NCI-H2227 (cell line): Measurements from ENCODE around the gene CENPU.
A peak's percentile ranks its signal among the peaks of the same experiment; 100 is the strongest.
"Not testable (repeated sequence)": the region's sequence is repeated elsewhere in the genome, so short reads cannot be mapped to it uniquely, and the experiment has no call there.

Experiments
- DNase-seq: peaks from one replicate; lab custom pipeline; 2025; ENCODE audit not compliant: unreplicated experiment; lab: John Stamatoyannopoulos, UW

Gene CENPU

GRCh38 chr4:184668511-184669114, 65.3 kb downstream of the CENPU start:
- DNase-seq = no peak

GRCh38 chr4:184668096-184668495, 65.8 kb downstream of the CENPU start:
- DNase-seq = no peak

GRCh38 chr4:184666670-184667069, 67.2 kb downstream of the CENPU start:
- no peak for DNase-seq

- peak; percentile 3 for DNase-seq
These were observed 69.3 kb downstream of the CENPU start for GRCh38 chr4:184664445-184665210.

- DNase-seq = no peak
These were observed 71.7 kb downstream of the CENPU start for GRCh38 chr4:184662236-184662635.

GRCh38 chr4:184660978-184661377, 72.9 kb downstream of the CENPU start:
- DNase-seq = no peak

- not testable (repeated sequence) for DNase-seq
These were observed 76.1 kb downstream of the CENPU start for GRCh38 chr4:184657820-184658219.

GRCh38 chr4:184657144-184657543, 76.8 kb downstream of the CENPU start:
- DNase-seq = no peak

- DNase-seq = no peak
These were observed 77.7 kb downstream of the CENPU start for GRCh38 chr4:184655889-184656869.

GRCh38 chr4:184653650-184654049, 80.2 kb downstream of the CENPU start:
- DNase-seq = no peak

- DNase-seq = not testable (repeated sequence)
These were observed 81.2 kb downstream of the CENPU start for GRCh38 chr4:184652681-184653080.

GRCh38 chr4:184651899-184652298, 82.0 kb downstream of the CENPU start:
- DNase-seq = no peak

- DNase-seq = peak; percentile 50
These were observed 83.7 kb downstream of the CENPU start for GRCh38 chr4:184649971-184650855.

- peak; percentile 93 for DNase-seq
These were observed 84.6 kb downstream of the CENPU start, which contains the start of the genes CASP3 and PRIMPOL for GRCh38 chr4:184649026-184649970. CASP3 (minus strand) TSS chr4:184649447; CDS start chr4:184638453, 10,994 bp downstream. PRIMPOL (plus strand) TSS chr4:184649738; CDS start chr4:184657141, 7,403 bp downstream.

GRCh38 chr4:184648313-184649025, 85.4 kb downstream of the CENPU start:
- DNase-seq = peak; percentile 38

- DNase-seq = no peak
These were observed 85.9 kb downstream of the CENPU start for GRCh38 chr4:184648054-184648312.

GRCh38 chr4:184647266-184648053, 86.4 kb downstream of the CENPU start:
- no peak for DNase-seq
